WTC11 (cell line): ENCODE results near the gene MREG.

Source experiments
- ESRRA ChIP-seq: sonication (generic); formaldehyde crosslinking; IDR thresholded peaks from 2 replicates; pipeline ENCODE4 v1.8.1; 2022; ENCODE audit warnings: mild to moderate bottlenecking, missing genetic modification reagents, borderline replicate concordance
- NR1H2 ChIP-seq: sonication (generic); formaldehyde crosslinking; IDR thresholded peaks from 2 replicates; pipeline ENCODE4 v1.9.0; 2021; ENCODE audit warnings: mild to moderate bottlenecking, moderate library complexity, missing genetic modification reagents
- NR2C2 ChIP-seq: sonication (generic); formaldehyde crosslinking; IDR thresholded peaks from 2 replicates; pipeline ENCODE4 v1.8.0; 2022; ENCODE audit warnings: mild to moderate bottlenecking, missing genetic modification reagents
- ZNF232 ChIP-seq: sonication (generic); formaldehyde crosslinking; IDR thresholded peaks from 2 replicates; pipeline ENCODE4 v1.8.0; 2022; ENCODE audit warnings: mild to moderate bottlenecking, missing genetic modification reagents
- TF ChIP-seq, protein P1 (sequence below): sonication (generic); formaldehyde crosslinking; IDR thresholded peaks from 2 replicates; pipeline ENCODE4 v1.8.1; 2023; ENCODE audit warnings: mild to moderate bottlenecking, missing genetic modification reagents, moderate library complexity
- TF ChIP-seq, protein P2 (sequence below): fragments of 250-450 bp; sonication (Bioruptor Pico); IDR thresholded peaks from 2 replicates; pipeline ENCODE4 v2.1.2; 2022; ENCODE audit warnings: mild to moderate bottlenecking, moderate library complexity
- TF ChIP-seq, protein P3 (sequence below): fragments of 200-600 bp; IDR thresholded peaks from 2 replicates; pipeline ENCODE4 v1.8.0; 2022; ENCODE audit warnings: antibody characterized with exemption

DNA sequence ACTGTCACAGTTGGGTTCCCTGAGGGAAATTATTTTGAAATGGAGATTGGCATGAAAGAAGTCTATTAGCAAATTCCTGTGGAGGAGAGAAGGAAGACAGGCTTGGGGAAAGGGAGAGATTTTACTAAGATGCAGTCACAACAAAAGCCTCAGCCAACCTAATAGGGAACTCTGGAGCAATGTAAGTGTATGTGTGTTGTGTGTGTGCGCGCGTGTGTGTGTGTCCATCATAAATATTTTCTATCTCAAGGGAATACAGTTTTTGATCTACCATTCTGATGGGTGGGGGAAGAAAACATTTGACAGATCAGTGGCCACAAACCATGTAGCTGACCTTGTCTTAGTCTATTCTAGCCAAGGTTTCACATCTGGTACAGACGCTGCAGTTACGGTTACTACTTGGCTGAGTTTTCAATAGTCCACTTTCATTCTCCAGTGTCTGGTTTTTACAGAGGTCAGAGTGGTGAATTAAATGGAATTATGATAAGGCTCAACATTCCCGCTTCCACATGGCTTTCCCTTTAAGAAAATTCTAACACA is 72.6 kb downstream of the MREG start:
- TF ChIP-seq, protein P1, sequence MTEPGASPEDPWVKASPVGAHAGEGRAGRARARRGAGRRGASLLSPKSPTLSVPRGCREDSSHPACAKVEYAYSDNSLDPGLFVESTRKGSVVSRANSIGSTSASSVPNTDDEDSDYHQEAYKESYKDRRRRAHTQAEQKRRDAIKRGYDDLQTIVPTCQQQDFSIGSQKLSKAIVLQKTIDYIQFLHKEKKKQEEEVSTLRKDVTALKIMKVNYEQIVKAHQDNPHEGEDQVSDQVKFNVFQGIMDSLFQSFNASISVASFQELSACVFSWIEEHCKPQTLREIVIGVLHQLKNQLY, result no peak
- TF ChIP-seq NR2C2 (CRISPR knock-in tag) (no peak), ESRRA (CRISPR knock-in tag) (no peak), ZNF232 (CRISPR knock-in tag) (no peak), NR1H2 (CRISPR knock-in tag) (no peak)
- TF ChIP-seq, protein P2, sequence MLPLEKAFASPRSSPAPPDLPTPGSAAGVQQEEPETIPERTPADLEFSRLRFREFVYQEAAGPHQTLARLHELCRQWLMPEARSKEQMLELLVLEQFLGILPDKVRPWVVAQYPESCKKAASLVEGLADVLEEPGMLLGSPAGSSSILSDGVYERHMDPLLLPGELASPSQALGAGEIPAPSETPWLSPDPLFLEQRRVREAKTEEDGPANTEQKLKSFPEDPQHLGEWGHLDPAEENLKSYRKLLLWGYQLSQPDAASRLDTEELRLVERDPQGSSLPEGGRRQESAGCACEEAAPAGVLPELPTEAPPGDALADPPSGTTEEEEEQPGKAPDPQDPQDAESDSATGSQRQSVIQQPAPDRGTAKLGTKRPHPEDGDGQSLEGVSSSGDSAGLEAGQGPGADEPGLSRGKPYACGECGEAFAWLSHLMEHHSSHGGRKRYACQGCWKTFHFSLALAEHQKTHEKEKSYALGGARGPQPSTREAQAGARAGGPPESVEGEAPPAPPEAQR (CRISPR knock-in tag), result no peak
- TF ChIP-seq, protein P3, sequence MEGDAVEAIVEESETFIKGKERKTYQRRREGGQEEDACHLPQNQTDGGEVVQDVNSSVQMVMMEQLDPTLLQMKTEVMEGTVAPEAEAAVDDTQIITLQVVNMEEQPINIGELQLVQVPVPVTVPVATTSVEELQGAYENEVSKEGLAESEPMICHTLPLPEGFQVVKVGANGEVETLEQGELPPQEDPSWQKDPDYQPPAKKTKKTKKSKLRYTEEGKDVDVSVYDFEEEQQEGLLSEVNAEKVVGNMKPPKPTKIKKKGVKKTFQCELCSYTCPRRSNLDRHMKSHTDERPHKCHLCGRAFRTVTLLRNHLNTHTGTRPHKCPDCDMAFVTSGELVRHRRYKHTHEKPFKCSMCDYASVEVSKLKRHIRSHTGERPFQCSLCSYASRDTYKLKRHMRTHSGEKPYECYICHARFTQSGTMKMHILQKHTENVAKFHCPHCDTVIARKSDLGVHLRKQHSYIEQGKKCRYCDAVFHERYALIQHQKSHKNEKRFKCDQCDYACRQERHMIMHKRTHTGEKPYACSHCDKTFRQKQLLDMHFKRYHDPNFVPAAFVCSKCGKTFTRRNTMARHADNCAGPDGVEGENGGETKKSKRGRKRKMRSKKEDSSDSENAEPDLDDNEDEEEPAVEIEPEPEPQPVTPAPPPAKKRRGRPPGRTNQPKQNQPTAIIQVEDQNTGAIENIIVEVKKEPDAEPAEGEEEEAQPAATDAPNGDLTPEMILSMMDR, result no peak
